HG02623 (cell line): ENCODE measurements around the gene RIMS4.

ENCODE experiments used
- ATAC-seq: cut with Tn5 transposase; IDR thresholded peaks from one replicate; pipeline ENCODE4 v1.9.1; 2021; ENCODE audit warnings: moderate library complexity; ENCODE audit not compliant: unreplicated experiment

Gene RIMS4

DNA sequence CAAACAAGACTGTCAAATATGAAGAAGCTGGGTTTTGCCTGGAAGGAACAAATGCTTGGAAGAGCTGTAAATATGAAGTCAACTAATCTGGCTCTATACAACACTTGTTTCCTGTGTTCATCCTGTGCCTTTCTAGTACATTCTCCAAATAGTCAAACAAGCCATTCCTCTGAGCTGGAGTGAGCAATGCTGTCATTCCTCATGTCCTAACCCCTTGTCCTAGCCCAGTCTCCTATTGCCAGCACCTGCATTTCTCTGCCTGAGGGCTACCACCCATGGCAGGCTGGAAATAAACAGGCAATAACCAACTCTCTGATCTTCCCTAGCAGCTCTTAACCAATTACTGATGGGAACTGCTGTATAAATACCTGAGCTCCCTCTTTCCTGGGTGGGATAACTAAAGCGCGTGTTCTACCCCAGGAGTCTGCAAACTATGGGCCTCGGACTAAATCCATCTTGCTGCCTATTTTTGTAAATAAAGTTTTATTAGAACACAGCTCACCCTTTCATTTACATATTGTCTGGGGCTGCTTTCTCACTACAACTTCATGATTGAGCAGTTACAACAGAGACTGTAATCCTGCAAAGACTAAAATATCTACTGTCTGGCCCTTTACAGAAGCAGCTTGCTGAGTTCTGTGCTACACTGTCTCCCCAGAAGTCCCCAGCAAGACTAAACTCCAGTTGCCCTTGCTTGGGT is 13.4 kb downstream of the RIMS4 start:
- no peak for ATAC-seq

DNA sequence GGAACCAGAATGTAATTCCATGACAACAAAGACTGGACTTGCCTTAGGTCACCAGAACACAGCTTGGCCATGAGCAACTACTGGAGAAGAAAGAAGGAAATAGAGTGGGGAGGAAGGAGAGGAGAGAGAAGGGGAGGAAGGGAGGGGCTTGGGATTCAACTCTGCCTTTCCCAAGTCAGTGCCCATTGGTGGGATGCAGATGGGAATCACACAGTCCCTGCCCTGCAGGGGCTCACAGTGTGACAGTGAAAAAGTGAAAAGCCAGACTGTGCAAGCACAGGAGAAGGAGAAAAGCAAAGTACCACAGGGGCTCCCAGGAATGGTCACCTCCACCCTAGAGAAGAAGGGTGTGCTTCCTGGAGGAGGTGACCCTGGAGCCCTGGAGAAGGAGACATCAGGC is 14.0 kb downstream of the RIMS4 start:
- ATAC-seq, result no peak

DNA sequence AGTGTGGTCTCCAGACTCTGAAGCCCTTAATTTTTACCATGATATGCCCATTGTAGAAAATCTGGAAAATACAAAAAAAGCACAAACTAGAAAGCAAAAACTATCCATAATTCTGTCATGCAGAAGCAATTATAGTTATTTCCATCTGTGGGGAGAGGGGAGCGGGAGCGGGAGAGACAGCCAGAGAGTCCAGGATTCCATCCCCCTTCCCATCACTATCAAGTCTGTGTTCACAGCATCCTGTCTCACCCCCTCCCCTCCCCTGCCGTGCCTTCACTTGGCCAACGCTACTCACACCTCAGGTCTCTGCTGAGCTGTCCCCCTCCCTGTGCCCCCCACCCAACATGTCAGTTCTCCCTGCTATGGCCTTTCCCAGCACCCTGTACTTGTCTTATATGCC is 14.5 kb downstream of the RIMS4 start:
- no peak for ATAC-seq

DNA sequence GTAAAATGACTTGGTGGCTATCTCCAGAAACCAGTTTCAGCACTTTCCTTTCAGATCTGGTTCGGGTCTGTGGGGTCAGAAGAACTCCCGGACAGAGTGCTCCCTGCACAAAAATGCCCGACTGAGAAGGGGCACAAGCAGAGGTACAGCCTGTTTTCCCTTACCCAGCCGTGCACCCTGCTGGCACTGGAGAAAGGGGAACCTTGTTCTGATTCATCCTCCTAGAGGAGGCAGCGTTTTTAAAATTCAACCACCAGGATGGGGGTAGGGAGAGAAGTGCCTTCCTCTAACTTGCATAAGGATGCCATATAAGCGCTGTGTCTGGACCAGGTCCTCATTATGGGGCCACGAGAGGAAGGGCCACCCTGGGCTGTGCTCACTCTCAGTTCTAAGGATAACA is 17.6 kb downstream of the RIMS4 start:
- no peak for ATAC-seq

DNA sequence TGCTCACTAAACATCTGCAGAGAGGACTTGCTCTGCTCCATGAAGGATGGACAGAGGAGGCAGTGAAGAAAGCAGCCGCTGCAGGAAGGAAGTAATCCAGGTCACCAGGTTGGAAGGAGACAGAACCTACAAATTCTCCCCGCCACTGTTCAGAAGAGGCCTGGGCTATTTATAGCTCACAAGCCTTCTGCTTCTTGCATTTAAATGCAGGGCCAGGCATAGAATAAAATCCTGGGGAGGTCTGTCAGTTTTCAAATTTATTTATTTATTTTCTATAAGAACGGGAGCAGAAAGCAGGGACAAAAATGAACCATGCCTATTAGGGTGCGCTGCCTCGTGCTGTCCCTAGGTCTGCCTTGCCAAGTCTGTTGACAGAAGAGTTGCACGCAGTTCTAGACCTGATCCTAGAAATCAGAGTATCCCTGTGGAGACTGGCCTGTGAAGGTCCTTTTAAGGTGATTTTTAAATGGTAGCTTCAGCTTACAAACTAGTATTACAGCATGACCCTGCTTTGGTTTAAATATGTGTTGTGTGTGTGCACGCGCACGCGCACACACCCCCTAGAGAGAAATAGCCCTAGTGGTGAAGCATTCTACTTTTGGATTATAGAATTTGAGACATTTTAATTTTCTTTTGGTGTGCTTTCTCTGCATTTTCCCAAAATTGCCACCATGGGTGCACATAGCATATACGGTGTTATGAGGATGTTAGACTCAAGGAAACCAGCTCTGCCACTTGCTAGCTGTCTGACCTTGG is 19.5 kb downstream of the RIMS4 start:
- no peak for ATAC-seq

DNA sequence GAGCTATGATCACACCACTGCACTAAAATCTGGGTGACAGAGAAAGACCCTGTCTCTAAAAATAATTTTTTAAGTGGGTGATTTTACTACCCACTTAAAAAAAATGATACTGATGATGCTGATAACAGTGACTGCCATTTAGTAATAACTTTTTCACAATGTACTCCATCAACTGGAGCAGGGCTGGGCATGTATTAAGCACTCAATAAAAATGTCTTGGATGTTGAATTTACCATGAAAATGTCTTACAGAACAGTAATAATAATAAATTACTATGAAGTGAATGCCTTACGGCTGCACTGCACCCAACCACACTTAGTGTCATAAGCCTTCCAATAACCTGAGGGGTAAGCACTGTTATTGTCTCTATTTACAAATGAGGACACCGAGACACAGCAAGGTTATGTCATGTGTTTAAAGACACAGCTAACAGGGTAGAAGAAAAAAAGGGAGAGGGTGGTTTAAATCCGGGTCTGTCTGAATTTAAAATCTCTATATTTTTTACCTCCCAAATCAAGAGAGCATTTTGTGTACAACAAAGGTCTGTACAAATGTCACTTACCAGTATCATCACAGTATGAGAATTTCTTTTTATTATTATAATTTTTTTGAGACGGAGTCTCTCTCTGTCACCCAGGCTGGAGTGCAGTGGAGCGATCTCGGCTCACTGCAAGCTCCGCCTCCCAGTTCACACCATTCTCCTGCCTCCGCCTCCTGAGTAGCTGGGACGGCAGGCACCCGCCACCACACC is 21.5 kb downstream of the RIMS4 start:
- ATAC-seq, result no peak

DNA sequence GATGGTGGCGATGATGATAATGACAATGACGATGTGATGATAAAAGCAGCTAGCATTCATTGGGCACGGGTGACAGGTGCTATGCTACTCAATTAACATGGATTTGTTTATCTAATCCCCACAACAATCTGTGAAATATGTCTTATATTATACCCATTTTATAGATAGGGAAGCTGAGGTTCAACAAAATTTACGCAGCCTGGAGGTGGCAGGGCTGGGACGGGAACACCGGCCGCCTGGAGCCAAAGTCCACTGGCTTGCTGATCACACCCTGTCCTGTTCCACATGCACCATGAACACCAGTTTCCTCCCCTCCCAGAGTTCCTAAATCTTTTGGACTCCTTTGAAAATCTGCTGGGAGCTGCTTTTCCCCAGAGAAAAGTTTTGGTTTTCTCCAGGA is 23.0 kb downstream of the RIMS4 start:
- ATAC-seq, result no peak

DNA sequence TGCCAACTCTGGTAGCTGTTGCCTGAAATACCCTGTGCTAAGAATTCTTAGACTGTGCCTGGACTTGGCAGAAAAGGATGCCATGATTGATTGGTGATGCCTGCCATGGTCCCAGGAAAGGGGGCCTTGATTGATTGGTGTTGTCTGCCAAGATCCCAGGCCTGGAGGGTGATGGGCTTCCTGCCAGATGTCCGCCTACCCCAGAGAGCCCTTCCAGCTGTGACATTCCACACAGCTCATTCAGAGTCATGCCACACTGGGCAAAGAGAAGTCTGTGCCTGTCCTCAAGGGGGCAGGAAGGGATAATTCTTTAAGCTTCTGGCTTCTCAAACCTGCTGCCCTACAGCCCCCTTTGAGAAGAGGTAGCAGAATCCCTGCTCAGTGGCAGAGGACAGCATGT is 24.6 kb downstream of the RIMS4 start:
- no peak for ATAC-seq

DNA sequence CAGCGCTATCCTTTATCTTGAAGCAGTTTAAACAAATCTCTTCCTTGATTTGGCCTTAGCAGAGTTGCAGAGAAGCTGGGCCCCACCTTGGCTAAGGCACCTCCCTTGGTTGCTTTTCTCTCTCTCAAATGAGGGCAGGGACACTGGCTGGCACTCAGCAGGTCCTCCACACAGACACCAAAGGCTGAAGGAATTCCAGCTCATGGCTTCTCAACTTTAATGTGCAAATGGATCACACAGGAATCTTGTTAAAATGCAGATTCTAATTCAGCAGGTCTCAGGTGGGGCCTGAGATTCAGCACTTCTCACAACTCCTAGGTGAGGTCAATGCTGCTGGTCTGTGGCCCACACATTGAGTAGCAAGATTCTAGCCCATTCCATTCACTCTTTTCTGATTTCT is 25.7 kb downstream of the RIMS4 start:
- no peak for ATAC-seq

DNA sequence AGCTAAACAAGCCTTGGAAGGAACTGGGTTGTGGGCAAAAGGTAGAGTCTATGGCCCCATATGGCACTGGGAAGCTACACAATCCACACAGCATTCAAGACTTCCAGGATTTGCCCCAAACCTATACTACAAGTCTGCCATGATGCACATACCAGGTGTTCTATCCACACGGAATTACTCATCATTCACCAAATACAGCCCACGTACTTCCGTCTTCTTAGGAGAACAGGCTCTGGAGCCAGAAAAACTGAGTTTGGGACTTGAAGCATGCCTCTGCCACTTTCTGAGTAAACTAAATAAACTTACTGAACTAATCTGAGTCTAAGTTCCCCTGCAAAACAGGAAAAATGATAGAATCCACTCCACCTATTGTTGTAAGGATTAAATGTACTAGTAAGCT is 28.6 kb downstream of the RIMS4 start:
- no peak for ATAC-seq

DNA sequence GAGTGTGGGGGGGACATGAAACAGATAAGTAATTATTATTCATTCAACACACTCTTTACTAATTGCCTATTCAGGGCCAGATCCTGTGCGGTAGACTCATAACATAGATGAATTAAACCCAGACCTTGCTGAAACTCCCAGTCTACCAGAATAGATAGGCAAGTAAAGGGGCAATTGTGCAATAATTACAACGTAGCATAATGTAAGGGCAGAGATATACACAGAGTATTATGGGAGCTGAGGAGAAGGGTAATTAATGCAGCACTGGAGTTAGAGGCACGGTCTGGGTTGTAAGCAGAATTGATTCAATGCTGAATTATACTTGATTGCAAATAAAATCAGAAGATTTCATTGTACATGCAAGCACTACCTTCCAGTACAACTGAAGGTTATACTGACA is 29.2 kb downstream of the RIMS4 start:
- no peak for ATAC-seq

DNA sequence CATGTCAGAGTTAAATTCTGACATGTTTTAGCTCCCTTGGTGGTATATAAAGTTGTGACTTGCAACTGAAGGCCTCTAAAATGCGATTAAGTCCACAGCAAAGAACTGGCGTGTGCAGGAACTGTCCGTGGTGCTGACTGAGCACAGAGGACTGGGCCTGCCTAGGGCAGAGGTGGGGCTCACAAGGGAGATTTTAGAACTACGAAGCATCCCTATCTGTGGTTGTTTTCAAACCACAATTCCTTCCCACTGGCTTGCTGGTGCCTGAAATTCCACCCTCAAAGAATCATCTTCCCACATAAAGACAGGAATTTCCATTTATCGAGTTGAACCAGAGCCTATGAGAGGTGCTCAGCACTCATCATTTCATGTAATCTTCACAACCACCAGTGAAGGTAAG is 30.1 kb downstream of the RIMS4 start:
- no peak for ATAC-seq

DNA sequence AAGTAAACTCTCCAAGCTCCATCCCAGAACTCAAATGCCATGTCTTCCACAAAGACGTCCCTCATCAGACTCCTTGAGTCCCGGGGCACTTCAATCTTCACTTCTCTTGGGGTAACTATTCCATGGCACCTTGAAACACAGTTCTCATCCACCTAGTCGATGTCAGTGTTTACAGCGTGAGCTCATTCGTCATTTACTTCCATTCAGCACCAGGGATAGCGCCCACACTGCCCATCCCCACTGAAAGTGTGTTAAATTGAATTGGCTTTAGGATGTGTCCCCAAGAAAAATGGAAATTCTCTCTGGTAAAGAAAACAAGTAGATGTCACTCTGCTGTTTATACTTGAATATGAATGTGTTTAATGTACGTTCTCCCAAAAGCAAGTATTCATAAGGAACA is 33.4 kb downstream of the RIMS4 start:
- ATAC-seq, result no peak

DNA sequence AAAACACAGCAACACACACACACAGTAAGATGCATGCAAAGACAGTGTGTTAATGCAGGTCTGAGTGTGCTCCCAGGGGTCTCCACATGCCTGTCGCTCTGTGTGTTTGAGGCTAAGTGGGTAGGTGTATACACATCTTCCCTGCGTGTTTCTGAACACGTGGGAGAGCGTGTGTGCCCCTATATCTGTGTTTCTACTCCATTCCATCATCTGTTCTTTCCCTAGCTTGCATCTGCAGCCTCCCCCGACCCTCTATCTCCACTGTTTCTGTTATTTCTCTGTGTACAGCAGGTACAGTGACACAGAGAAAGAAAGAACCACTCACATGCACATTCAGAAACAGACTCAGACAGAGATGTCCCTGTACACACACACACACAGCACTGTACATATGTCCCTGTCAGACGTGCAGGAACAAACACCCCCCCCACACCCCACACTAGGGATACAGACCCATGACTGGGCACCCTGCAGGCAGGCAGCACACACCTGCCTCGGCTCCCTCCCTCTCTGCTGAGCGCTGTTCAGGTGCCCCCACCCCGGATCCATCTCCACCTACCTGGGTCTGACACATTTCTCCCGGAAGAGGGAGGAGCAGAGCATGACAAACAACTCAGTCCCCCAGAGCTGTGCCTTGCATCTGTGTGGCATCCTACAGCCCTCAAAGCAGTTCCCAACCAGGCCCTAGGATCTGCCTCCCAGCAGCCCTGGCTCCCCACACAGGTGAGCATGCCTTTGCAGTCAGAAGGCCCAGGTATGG is 37.1 kb downstream of the RIMS4 start:
- no peak for ATAC-seq

DNA sequence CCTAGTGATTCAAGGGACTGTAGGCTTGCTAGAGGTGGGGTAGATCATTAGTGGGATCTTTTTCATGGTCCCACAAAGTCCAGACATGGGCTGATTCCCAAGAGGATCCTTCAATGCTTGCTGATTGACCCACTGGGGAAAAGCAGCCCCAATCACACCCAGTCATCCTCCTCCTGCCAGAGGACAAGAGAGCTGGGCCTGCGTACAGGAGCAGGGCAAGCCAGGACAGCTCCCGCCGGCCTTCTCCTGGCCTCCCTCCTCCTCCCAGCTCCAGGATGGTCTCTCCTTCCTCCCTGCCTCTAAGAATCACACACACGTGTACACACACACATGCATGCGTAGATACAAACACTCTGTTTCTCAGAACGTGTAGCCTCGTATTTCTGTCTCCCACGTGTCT is 37.7 kb downstream of the RIMS4 start:
- ATAC-seq, result no peak

DNA sequence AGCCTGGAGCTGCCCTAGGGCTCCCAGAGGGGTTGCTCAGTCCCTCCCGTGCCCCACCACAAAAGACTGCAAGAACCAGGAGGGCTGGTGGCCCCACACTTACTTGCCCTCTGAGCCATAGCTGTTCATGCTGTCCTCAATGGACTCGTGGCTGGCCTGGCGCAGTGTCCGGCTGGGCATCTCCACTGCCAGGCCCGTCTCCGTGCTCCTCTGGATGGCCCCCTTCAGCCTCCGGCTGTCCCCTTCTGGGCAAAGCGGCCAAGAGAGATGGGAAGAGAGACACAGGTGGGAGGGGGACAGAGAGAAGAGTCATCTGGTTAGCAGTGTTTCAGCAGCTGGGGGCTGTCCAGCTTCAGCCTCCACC is 39.2 kb downstream of the RIMS4 start:
- ATAC-seq, result no peak

DNA sequence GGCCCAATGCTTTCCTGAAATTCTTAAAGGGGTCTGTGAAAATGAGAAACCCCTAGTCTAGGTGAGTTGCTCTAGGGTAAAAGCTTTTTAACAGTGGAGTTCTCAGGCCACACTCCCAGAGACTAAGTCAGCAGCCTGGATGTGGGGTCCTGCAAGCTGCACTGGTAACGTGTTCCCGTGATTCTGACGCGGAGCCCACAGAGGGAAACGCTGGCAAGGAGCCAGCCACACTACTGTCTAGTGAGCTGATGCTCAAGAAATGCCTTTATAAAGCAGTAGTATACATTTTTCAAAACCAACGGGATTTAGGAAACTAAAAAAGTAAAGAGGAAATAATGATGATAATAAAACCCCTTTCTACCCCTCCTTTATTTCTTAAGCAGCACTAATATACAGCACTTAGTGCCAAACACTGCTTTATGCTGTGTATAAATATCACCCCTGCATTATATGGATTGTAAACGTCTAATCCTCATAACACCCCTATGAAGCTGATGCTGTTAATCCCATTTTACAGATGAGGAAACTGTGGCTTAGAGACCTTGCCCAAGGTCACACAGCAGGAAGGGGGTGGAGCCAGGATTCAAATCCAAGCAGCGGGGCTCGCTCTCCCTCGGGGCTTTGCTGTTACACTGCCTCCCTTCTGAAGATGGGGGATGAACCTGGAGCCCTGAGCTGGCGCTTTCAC is 39.7 kb downstream of the RIMS4 start:
- ATAC-seq, result no peak

DNA sequence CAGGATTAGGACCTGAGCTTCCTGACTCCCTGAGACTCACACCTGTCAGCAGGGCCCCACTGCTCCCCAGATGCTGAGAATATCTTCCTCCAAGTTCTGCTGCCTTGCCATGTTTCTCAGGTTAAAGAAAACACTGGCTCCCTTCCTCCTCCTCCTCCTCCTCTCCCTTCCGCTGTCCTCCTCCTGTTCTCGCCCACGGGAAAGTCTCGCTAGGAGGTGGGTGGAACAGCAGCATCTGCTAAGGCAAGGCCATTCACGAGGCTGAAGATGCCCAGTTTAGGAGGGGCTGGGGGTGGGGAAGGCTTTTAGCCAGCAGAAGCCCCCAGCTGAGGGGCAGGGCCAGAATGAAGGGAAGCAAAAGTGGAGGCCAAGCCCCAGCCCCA is 40.9 kb downstream of the RIMS4 start:
- ATAC-seq, result no peak

DNA sequence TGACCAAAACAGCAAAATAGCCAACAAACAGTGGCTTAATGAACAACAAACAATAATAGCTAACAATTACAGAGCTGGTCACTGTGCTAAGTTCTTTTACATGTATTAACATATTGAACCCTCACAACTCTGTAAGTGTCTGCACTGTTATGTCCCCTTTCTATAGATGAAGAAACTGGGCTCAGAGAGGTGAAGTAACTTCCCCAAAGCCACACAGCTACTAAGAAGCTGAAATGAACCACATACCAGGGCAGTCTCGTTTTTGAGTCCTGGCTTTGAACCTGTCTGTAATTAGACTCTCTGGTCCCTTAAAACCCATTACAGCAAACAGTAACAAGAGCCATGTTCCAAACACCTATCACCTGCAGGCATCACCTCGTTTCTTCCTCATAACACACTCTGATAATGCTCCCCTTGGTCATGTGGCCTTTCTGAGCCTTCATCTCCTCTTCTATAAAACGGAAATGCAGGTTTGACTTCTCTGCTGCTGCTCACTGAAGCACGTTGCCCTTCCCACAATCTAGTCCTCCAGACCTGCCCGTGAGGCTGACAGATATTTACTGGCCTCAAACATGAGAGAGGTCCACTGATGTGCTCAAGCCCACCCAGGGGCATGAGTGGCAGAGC is 41.4 kb downstream of the RIMS4 start:
- no peak for ATAC-seq

DNA sequence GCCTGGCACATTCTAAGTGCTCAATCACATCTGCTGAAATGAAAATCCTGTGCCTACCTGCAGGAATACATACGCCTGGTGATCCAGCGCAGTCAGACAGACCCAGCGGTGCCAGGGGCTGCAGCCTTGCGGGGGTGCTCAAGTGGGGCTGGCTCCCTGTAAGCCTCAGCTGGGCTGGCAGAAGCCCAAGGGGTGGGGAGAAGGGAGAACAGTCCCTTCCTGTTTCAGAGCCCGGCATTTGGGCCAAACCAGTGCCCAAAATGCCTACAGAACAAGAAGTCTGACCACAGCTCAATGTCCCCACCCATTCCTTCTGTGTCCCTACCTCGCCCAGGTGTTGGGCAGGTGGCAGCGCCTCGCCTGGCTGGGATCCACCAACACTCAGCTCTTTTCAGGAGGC is 42.1 kb downstream of the RIMS4 start:
- ATAC-seq, result no peak
